Skeletal muscle tissue (tissue), 4 donors: ENCODE results near the gene IGSF8. TPM values are rescaled to one million over a fixed set of nuclear protein-coding genes. Genes with fewer than 3 reads are reported as not detected.
"Not testable (repeated sequence)": the region's sequence is repeated elsewhere in the genome, so short reads cannot be mapped to it uniquely, and the experiment has no call there.

Experiments used
- H3K27ac ChIP-seq: one replicate; pipeline ENCODE4 v1.7.0; 2013; ENCODE audit warnings: mild to moderate bottlenecking, low read depth, low read length, inconsistent platforms
- H3K27me3 ChIP-seq, 3 donors: one replicate each; pipeline ENCODE4 v1.7.0; 2013; ENCODE audit warnings: low read length in 3 of 3; ENCODE audit not compliant: control insufficient read depth in 3 of 3, insufficient read depth in 3 of 3
- H3K36me3 ChIP-seq, 3 donors: one replicate each; pipeline ENCODE4 v1.7.0; 2013; ENCODE audit warnings: low read length in 3 of 3; ENCODE audit not compliant: control insufficient read depth in 3 of 3, insufficient read depth in 3 of 3
- H3K4me1 ChIP-seq, 3 donors: one replicate each; pipeline ENCODE4 v1.7.0; 2013; ENCODE audit warnings: low read length in 3 of 3, mild to moderate bottlenecking in 3 of 3; ENCODE audit not compliant: control insufficient read depth in 3 of 3, insufficient read depth in 3 of 3
- H3K4me3 ChIP-seq, 3 donors: one replicate each; pipeline ENCODE4 v1.7.0; 2013; ENCODE audit warnings: low read length in 3 of 3
- H3K9ac ChIP-seq, 3 donors: one replicate each; pipeline ENCODE4 v1.7.0; 2013; ENCODE audit warnings: low read length in 3 of 3, mild to moderate bottlenecking in 3 of 3, moderate library complexity in 2 of 3, low read depth in 1 of 3
- H3K9me3 ChIP-seq, 3 donors: one replicate each; pipeline ENCODE4 v1.7.0; 2013; ENCODE audit warnings: low read length in 3 of 3; ENCODE audit not compliant: control insufficient read depth in 3 of 3
- total RNA-seq: library from RNA; depleted of rRNA; stranded (reverse); fragments of >200 nt; gene quantifications from one replicate; pipeline ENCODE4 v1.2.3, GENCODE V29; 2014
- donor health status: Osteomylitis.

The IGSF8 gene
- total RNA-seq, 1 donor from 2014 or later: 11.5 TPM

DNA sequence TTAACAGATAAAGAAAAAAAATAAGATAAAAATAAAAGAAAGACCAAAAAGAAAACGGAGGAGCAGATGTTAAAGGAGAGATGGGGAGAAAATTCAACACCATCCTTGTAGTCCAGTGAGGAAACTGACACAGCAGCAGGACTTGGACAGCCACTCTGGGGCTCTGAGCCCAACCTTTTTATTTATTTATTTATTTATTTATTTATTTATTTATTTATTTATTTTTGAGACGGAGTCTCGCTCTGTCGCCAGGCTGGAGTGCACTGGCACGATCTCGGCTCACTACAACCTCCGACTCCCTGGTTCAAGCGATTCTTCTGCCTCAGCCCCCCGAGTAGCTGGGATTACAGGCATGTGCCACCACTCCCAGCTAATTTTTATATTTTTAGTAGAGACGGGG, 13.0 kb upstream of the IGSF8 start:
- H3K4me3 ChIP-seq, H3K27me3 ChIP-seq, H3K9ac ChIP-seq, H3K9me3 ChIP-seq, H3K36me3 ChIP-seq, H3K27ac ChIP-seq: not testable (repeated sequence)
- peaks cover 45 to 54% (median 50%) of the 10 kb centered on the region in 3 donors for H3K4me1 ChIP-seq

DNA sequence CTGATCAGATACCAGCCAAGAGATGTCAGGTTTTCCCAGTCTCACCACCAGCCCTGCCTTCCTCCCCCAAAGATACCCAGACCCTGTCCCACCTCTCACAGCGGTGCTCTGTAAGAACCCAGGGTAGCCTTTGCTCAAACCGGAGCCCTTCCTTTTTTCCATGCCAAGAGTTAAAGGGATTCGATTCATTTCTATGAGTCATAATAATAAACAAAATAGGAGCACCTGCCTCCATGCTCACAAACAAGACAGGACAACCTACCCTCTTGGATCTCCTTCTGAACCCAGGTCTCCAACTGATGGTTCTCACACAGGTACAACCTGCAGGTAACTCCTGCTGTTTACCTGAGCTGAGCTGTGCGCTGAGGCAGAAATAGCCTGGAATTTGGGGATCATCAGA, 11.3 kb upstream of the IGSF8 start:
- H3K36me3 ChIP-seq: no peaks in the 10 kb centered on the region
- no peak overlapping the region for H3K27ac ChIP-seq
- no peaks in the 10 kb centered on the region for H3K27me3 ChIP-seq
- peaks cover 37 to 46% (median 43%) of the 10 kb centered on the region in 3 donors for H3K4me1 ChIP-seq
- no peak overlapping the region for H3K4me3 ChIP-seq
- H3K9ac ChIP-seq: no peak overlapping the region
- H3K9me3 ChIP-seq: no peaks in the 10 kb centered on the region

DNA sequence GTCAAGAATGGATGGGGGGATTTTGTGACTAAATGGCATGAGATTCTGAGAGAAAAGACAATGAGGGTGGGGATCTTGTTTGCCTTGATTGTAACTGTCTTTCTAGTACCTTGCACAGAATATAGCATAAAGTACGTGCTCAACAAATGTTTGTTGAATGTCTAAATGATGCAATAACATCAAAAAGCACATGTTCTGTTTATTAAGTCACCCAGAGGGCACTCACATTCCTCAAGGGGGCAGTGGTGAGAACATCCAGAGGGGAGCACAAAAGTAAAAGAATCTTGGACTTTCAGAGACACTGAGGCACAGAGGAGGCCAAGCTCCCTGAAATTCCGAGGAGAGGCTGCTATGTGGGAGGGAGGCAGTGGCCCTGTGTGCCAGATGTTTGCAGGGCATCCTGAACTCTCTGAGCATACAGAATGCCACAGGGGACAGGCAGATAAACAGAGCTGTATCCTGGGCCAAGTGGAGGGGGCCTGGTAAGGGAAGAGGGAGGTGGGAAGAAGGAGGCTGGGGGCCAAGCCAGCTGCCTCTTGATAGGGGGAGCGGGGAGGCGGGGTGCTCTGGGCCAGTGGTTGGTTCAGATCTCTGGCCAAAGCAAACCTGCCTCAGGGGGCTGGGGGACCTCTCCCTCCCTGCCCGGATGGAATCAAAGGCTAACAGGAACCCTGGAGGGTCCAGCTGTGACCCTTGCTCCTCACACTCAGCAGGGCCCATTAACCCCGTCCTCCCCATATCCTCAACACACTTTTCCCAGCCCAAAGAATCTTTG, 10.7 kb upstream of the IGSF8 start:
- Histone ChIP-seq H3K9me3 (no peaks in the 10 kb centered on the region), H3K4me1 (peaks cover 31 to 40% (median 37%) of the 10 kb centered on the region in 3 donors), H3K4me3 (no peak overlapping the region), H3K27ac (no peak overlapping the region), H3K27me3 (no peaks in the 10 kb centered on the region), H3K9ac (peak overlapping the region in 1 of 3 donors; percentile 57), H3K36me3 (no peaks in the 10 kb centered on the region)

DNA sequence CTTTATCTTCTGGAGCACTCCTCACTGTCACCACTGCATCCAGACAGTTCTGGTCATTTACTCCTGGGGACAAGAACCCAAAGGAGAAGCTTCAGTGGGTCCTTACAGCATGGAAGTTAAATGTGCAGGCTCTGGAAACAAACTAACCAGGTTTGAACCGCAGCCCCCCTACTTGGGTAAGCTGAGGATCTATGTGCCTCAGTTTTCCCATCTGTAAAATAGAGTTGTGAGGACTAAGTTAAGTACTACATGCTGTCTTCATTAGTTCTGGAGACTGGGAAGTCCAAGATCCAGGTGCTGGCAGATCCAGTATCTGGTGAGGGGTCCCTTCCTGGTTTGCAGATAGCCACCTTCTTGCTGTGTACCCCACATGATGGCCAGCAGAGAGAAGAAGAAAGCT, 9.1 kb upstream of the IGSF8 start:
- Histone ChIP-seq H3K4me1 (peaks cover 22 to 37% (median 27%) of the 10 kb centered on the region in 3 donors), H3K27me3 (no peaks in the 10 kb centered on the region), H3K9ac (no peak overlapping the region)

DNA sequence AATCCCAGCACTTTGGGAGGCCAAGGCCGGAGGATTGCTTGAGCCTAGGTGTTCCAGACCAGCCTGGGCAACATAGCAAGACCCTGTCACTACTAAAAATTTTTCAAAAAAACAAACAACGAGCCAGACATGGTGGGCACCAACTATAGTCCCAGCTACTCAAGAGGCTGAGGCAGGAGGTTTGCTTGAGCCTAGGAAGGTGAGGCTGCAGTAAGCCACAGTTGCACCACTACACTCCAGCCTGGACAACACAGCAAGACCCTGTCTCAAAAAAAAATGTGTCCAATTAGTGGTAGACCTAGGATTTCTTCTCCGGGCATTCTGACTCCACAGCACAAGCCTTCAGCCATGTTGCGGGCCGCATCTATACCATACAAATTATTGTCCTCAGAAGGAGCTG, 6.7 kb upstream of the IGSF8 start:
- Histone ChIP-seq H3K27ac (no peak overlapping the region), H3K4me3 (no peak overlapping the region), H3K36me3 (no peaks in the 10 kb centered on the region), H3K4me1 (peaks cover 35 to 46% (median 38%) of the 10 kb centered on the region in 3 donors), H3K9ac (no peak overlapping the region), H3K27me3 (no peaks in the 10 kb centered on the region), H3K9me3 (no peaks in the 10 kb centered on the region)

More for the DNA sequence above, 9.1 kb upstream of the IGSF8 start:
- H3K9me3 ChIP-seq: no peaks in the 10 kb centered on the region
- no peak overlapping the region for H3K27ac ChIP-seq
- H3K4me3 ChIP-seq: no peak overlapping the region
- H3K36me3 ChIP-seq: no peaks in the 10 kb centered on the region

DNA sequence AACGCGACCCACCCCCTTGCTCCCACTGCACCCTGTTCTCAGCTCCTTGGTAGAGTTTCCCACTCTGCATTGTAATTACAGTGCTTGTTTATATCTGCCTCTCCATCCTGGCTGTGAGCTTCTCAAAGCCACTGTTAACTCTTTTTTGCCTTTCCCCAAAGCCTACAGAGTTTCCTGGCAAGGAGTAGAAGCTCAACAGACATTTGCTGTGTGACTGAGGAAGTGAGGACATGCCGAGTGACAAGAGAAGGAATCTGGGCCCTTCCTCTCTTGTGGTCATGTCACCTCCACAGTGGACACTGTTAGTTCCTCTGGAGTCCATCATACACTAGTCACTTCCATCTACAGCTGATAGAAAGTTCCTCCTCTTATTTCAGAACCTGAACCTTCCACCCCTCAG, 6.1 kb upstream of the IGSF8 start:
- Histone ChIP-seq H3K4me3 (no peak overlapping the region), H3K4me1 (peaks cover 34 to 43% (median 35%) of the 10 kb centered on the region in 3 donors), H3K9ac (no peak overlapping the region), H3K36me3 (no peaks in the 10 kb centered on the region), H3K9me3 (no peaks in the 10 kb centered on the region), H3K27me3 (no peaks in the 10 kb centered on the region), H3K27ac (no peak overlapping the region)

DNA sequence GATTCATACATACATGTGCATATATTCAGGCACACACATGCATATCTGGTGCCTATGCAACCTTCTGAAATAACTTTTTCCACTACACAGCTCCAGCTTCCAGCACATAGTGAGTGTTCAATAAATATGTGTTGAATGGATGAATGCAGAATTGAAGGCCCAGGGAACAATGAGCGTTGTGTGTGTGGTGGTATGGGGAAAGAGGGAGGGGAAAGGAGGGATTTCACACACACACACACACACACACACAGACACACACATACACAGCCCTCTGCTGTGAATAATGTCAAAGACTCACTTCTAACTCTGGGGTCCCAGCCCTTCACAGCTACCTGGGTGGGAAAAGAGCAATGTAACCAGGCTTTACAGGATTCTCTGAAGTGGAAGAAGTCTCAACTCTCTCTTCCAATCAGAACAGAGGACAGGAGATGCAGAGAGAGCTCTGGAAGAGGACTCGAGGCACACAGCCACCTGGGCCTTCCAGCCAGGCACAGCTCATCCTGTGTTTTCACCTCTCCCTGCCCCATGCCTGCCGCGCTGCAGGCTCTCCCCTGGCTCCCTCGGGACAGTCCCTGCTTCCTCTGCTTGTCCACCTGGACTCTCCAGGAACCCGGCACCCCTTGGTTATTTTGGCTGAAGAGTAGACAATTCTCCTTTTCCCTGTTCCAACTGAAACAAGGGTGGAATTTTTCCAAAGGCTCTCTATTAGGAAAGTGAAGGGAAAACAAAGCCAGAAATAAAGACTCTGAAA, 5.4 kb upstream of the IGSF8 start:
- Histone ChIP-seq H3K9me3 (no peaks in the 10 kb centered on the region), H3K27ac (no peak overlapping the region), H3K4me3 (no peak overlapping the region), H3K9ac (no peak overlapping the region), H3K36me3 (no peaks in the 10 kb centered on the region), H3K27me3 (no peaks in the 10 kb centered on the region), H3K4me1 (peaks cover 34 to 42% (median 38%) of the 10 kb centered on the region in 3 donors)

DNA sequence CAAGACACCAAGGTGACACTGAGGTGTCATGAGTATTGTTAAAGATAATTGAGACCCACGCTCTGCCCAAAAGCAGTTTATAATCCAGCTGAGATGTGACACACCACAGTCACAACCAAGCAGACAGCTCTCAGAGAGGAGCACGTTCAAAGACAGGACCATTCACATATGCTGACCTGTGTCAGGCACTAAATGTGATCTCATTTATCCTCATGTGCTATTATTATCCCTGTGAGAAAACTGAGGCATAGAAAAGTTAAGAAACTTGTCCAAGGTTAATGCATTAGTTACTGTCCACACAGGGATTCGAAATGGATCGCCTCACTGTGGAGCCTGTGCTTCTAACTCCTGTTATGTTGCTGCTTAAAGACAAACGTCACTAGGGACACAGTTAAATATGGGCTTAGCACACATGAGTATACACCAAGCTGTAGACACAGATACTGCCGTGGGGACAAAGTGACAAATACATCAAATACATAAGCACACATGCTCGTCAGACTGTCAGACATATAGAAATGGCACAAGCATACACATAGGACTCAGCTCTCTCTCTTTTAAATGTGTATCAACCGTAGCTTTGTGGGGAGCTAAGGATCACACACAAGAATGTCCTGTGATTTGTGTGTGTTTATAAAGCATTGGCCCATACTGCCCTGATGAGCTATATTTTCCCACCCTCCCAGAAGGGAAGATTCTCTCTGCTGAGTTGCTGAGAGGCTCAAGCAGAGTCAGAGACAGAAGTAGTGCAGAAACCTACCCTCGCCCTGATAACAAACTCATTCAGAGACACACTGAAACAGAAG, 3.5 kb upstream of the IGSF8 start:
- H3K9me3 ChIP-seq: no peaks in the 10 kb centered on the region
- H3K4me3 ChIP-seq: peak overlapping the region in 2 of 3 donors; percentile 41 to 49
- no peaks in the 10 kb centered on the region for H3K36me3 ChIP-seq
- peaks cover 41 to 56% (median 50%) of the 10 kb centered on the region in 3 donors for H3K4me1 ChIP-seq
- H3K27ac ChIP-seq: peak overlapping the region; percentile 96
- peak overlapping the region; percentile 65 to 86 (median 67) for H3K9ac ChIP-seq
- no peaks in the 10 kb centered on the region for H3K27me3 ChIP-seq

DNA sequence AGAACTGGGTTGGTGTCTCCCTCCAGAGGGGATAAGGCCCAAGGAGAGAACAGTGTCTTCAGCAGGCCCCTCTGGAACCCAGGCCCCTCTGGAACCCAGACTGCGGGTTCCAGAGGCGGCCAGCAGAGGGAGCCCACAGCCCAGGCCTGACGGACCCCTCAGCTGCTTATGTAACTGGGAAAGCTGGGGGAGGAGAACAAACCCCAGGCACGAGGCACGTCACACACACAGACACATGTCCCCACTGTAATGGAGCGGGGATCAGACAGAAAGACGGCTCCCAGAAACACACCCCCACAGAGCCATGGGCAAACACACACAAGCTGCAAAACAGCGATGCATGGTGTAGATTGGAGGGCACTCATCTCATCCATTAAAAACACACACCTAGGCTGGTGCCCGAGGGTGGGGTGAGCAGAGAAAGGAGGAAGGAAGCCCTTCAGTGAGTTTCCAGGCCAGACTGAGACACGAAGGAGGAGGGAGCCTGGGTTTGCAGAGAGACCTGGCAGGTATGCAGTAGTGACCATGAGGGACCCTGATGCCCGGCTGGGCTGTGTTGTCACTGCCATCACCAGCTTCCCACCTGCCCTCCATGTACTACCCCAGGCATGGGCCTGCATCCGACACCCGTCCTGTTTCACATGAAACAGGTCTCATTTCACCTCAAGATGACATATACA, 2.8 kb upstream of the IGSF8 start:
- Histone ChIP-seq H3K27ac (peak overlapping the region; percentile 96), H3K4me3 (peak overlapping the region; percentile 41 to 50 (median 49)), H3K27me3 (no peaks in the 10 kb centered on the region), H3K9me3 (no peaks in the 10 kb centered on the region), H3K36me3 (no peaks in the 10 kb centered on the region), H3K4me1 (peaks cover 46 to 64% (median 58%) of the 10 kb centered on the region in 3 donors), H3K9ac (peak overlapping the region; percentile 65 to 86 (median 67))
